CD1c-positive myeloid dendritic cell (primary cell): Measurements from ENCODE around the gene MYPOP.

Experiments
- DNase-seq: peaks from one replicate; pipeline ENCODE4 v3.0.0-alpha.2; 2016; ENCODE audit errors: extremely low spot score

The MYPOP gene

GRCh38 chr19:45901912-45902650 is at the start of gene MYPOP:
TSS of gene MYPOP (minus strand) at chr19:45902613. CDS start at chr19:45901773, 840 bp downstream.
- DNase-seq = no peak

GRCh38 chr19:45947926-45948325 is 45.5 kb upstream of the MYPOP start:
- DNase-seq = no peak

GRCh38 chr19:45940515-45940805 is 38.0 kb upstream of the MYPOP start:
- DNase-seq = no peak

GRCh38 chr19:45939792-45940514 is 37.5 kb upstream of the MYPOP start:
- no peak for DNase-seq

- DNase-seq = no peak
Measured at GRCh38 chr19:45938733-45939319, 36.4 kb upstream of the MYPOP start.

GRCh38 chr19:45935267-45935666 is 32.9 kb upstream of the MYPOP start:
- DNase-seq = no peak

GRCh38 chr19:45934551-45935230 is 32.3 kb upstream of the MYPOP start:
- DNase-seq = no peak

GRCh38 chr19:45933759-45934158 is 31.3 kb upstream of the MYPOP start:
- no peak for DNase-seq

GRCh38 chr19:45931055-45931454 is 28.6 kb upstream of the MYPOP start:
- no peak for DNase-seq

- no peak for DNase-seq
Measured at GRCh38 chr19:45929247-45929646, 26.8 kb upstream of the MYPOP start.

GRCh38 chr19:45927565-45928261 is 25.3 kb upstream of the MYPOP start:
- peak; percentile 92 for DNase-seq

- no peak for DNase-seq
Measured at GRCh38 chr19:45924891-45925447, 22.6 kb upstream of the MYPOP start.

- peak; percentile 18 for DNase-seq
Measured at GRCh38 chr19:45922281-45922680, 19.9 kb upstream of the MYPOP start.

- no peak for DNase-seq
Measured at GRCh38 chr19:45920458-45920857, 18.0 kb upstream of the MYPOP start.

GRCh38 chr19:45919678-45920077 is 17.3 kb upstream of the MYPOP start:
- no peak for DNase-seq

- DNase-seq = no peak
Measured at GRCh38 chr19:45918721-45919120, 16.3 kb upstream of the MYPOP start.

- DNase-seq = no peak
Measured at GRCh38 chr19:45917421-45918091, 15.1 kb upstream of the MYPOP start.

- no peak for DNase-seq
Measured at GRCh38 chr19:45913874-45914830, 11.7 kb upstream of the MYPOP start, which contains the start of gene NANOS2. TSS of gene NANOS2 (minus strand) at chr19:45914778. CDS start at chr19:45914693, 85 bp downstream.

GRCh38 chr19:45911291-45911690 is 8.9 kb upstream of the MYPOP start:
- DNase-seq = no peak

GRCh38 chr19:45908956-45909355 is 6.5 kb upstream of the MYPOP start:
- no peak for DNase-seq
